Measurements from ENCODE around the gene PATZ1.

DNA sequence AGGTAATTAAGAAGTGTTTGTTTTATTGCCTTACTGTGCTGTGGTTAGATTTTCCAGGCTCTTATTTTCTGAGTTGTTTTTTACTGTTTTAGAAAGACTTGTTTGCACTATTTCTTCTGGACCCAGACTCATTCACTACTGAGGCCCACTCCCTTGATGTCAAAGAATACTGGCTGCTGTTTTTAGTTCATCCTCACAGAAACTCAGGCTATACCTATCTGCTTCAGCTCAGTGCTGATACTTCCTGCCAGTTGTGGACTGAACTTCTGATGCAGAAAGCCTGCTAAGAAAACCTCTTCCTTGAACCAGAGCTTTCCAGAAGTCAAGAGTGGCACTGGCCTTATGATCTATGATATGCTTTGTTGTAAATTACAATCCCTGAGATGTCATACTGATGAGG is 38.0 kb downstream of the PATZ1 start:
- TF ChIP-seq, protein P1, sequence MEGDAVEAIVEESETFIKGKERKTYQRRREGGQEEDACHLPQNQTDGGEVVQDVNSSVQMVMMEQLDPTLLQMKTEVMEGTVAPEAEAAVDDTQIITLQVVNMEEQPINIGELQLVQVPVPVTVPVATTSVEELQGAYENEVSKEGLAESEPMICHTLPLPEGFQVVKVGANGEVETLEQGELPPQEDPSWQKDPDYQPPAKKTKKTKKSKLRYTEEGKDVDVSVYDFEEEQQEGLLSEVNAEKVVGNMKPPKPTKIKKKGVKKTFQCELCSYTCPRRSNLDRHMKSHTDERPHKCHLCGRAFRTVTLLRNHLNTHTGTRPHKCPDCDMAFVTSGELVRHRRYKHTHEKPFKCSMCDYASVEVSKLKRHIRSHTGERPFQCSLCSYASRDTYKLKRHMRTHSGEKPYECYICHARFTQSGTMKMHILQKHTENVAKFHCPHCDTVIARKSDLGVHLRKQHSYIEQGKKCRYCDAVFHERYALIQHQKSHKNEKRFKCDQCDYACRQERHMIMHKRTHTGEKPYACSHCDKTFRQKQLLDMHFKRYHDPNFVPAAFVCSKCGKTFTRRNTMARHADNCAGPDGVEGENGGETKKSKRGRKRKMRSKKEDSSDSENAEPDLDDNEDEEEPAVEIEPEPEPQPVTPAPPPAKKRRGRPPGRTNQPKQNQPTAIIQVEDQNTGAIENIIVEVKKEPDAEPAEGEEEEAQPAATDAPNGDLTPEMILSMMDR (IDR thresholded peaks at IDR 0.05): no peak
- TF ChIP-seq POLR2A (IDR thresholded peaks at IDR 0.05): no peak
- no peak for TF ChIP-seq POLR2AphosphoS5 (IDR thresholded peaks at IDR 0.05)

All from transverse colon (tissue), 4 donors.